Activated CD8-positive, alpha-beta T cell treated with anti-CD3 and anti-CD28 coated beads, Interleukin-2, amount 10 ng/mL, durations not matched to agents 7 days and 5 days (primary cell): ENCODE data around the gene RPL19. TPM values are rescaled to one million over a fixed set of nuclear protein-coding genes. Genes with fewer than 3 reads are reported as not detected.

Experiments used
- ATAC-seq: fragments of 150-1000 bp; cut with Tn5 transposase; one replicate; pipeline ENCODE4 v1.10.0; 2021; ENCODE audit warnings: moderate library complexity
- CTCF ChIA-PET: fragments of 350-600 bp; sonication (Branson Sonifier 250); formaldehyde crosslinking; loops from one replicate; lab custom pipeline; 2021; ENCODE audit warnings: antibody characterized with exemption; lab: Charles Lee
- POLR2A ChIA-PET: fragments of 350-600 bp; sonication (Branson Sonifier 250); formaldehyde crosslinking; loops from one replicate; lab custom pipeline; 2021; ENCODE audit warnings: antibody characterized with exemption; lab: Charles Lee
- DNase-seq: peaks from one replicate; pipeline ENCODE4 v3.0.0-alpha.2; 2020
- H3K27ac Mint-ChIP-seq: one replicate; pipeline ENCODE4 v1.8.0; 2021; ENCODE audit warnings: mild to moderate bottlenecking, mixed read lengths
- H3K27me3 Mint-ChIP-seq: one replicate; pipeline ENCODE4 v1.8.0; 2021; ENCODE audit warnings: low read depth, mixed read lengths
- H3K36me3 Mint-ChIP-seq: one replicate; pipeline ENCODE4 v1.8.0; 2021; ENCODE audit warnings: low read depth, mixed read lengths
- H3K4me1 Mint-ChIP-seq: one replicate; pipeline ENCODE4 v1.8.0; 2021; ENCODE audit warnings: low read depth, mixed read lengths
- H3K4me3 Mint-ChIP-seq: one replicate; pipeline ENCODE4 v1.8.0; 2021; ENCODE audit warnings: mild to moderate bottlenecking, mixed read lengths
- H3K9me3 Mint-ChIP-seq: one replicate; pipeline ENCODE4 v1.8.0; 2022; ENCODE audit warnings: mixed read lengths; ENCODE audit not compliant: insufficient read depth
- total RNA-seq, 2 experiments: library from RNA; stranded (reverse); gene quantifications; one replicate each; pipeline ENCODE4 v1.2.3, GENCODE V29; 2021

The RPL19 gene
- total RNA-seq, result 1,000 to 10,000 TPM; 1,896 to 1,946 TPM

DNA sequence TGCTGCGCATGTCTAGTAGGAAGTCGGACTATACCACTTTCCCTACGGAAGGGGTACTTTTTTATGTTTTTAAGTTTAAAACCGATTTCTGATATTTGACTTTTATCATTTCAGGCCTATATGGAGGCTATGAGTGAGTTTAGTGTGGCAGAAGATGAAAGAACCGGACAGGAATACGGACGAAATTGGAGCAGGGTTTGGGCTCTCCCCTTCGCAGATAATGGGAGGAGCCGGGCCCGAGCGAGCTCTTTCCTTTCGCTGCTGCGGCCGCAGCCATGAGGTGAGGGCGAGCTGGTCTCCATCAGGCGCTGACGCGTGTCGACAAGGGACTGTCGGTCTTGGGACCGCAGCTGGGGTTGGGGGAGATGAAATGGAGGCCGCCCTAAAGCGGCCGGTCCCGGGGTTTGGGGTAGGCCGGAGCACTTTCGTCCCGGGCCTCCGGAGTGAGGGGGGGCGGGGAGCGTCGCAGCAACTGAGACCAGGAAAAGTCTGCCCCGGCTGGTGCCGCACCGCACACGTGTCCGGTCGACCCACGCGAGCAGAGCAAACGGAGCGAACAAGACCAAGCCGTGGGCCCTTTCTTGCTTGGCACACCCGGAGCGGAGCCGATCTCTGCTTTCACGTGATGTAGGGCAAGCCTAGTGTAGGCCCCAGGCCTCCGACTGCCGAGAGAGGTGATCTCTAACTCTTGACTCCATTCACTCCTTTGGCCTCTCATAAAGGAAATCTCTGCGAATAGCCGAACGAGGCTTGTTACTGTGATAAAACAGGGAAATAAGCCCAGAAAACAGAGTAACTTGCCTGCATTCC lies at the start of gene RPL19:
Gene RPL19, plus strand, starts transcription at position 214 of the 810 bp plus-strand sequence. Its CDS starts 62 bp downstream, at position 276.
- ChIA-PET CTCF (interaction anchor here (1.1 to 6.9 kb wide), 14 partner anchors 9 to 434 kb away, joined by 3 to 50 read pairs (median 9); no protein-coding TSS in a partner anchor), POLR2A (interaction anchor here (0.6 to 1.9 kb wide), 21 partner anchors 8 to 472 kb away, joined by 3 to 13 read pairs (median 4); partner anchors contain the start of genes CDK12, LASP1NB and RPL23)
- ATAC-seq (peak; percentile 73), DNase-seq (peak; percentile 86)
- Mint-ChIP-seq H3K27ac (peak within 1 kb of the TSS; percentile 97), H3K4me1 (peaks cover 58% of the 10 kb centered on the region), H3K27me3 (no peaks in the 10 kb centered on the region), H3K9me3 (no peaks in the 10 kb centered on the region), H3K36me3 (peaks cover 47% of the 10 kb centered on the region), H3K4me3 (peak within 1 kb of the TSS; percentile 99)

DNA sequence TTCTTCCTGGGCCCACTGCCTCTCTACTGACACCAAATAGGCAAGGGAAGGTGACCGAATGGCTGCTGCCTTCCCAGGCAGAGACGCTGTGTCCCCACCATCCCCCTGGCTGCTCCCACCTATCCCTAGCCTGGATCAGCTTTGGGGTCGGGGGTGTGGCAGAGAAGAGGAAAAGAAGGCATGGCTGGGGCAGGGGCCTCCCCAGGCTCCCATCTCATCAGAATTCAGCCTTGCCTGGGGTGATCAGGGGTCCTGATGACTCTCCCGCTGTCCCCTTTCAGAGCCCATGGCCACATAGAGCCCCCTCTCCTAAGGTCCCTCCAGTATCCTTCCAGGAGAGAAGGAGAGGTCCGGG lies 49.3 kb upstream of the RPL19 start:
- DNase-seq (no peak), ATAC-seq (no peak)
- peaks cover 35% of the 10 kb centered on the region for H3K4me1 Mint-ChIP-seq
- H3K4me3 Mint-ChIP-seq, result peak overlapping the region; percentile 52
- no peak overlapping the region for H3K27ac Mint-ChIP-seq
- no peaks in the 10 kb centered on the region for H3K9me3 Mint-ChIP-seq
- peaks cover 23% of the 10 kb centered on the region for H3K27me3 Mint-ChIP-seq
- H3K36me3 Mint-ChIP-seq, result peaks cover 8% of the 10 kb centered on the region
- ChIA-PET CTCF (interaction anchor here (1.0 to 8.7 kb wide), 8 partner anchors 16 to 174 kb away, joined by 3 to 289 read pairs (median 42); partner anchors contain the start of gene ARL5C), POLR2A (no interaction called here)

DNA sequence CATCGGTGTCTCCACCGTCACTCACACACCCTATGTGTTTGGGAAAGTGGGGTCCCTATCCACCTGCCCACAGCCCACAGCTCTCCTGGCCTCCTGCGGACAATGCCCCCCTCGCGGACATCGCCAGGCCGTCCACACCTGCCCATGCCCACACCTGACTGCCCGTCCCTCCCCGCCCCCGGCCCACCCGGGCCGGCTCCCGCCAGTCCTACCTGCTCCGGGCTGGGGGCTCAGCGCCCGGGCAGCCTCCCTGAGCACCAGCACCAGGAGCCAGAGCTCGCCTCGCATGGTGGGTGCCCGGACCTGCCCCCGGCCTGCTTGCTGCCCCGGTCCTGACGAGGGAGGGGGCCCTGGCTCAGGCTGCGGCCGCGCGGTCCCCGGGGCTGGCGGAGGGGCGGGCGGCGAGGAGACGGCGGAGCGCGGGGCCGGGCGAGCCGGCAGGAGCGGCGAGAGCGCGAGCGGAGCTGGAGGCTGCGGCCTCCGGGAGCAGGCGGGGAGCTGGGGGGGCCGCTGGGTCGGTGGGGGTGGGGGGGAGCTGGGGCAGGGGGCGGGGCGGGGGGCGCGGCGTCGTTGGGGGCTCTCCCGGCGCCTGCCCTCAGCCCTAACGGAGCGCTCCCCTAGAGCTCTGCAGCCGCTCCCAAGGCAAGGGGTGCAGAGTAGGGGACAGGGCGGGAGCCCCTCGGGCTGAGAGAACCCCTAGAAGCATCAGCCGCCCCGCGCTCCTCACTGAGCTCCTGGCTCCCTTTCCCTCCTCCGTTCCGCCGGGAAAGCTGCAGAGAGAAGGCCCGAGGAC lies 48.7 kb upstream of the RPL19 start, which contains the start of gene PLXDC1:
Gene PLXDC1, minus strand, starts transcription at position 488 of the 793 bp plus-strand sequence. Its CDS starts 200 bp downstream, at position 288.
- ChIA-PET POLR2A (interaction anchor here (1.1 kb wide), 1 partner anchor 168 kb away, joined by 5 read pairs; no protein-coding TSS in a partner anchor), CTCF (interaction anchor here (0.8 to 8.7 kb wide), 14 partner anchors 16 to 282 kb away, joined by 3 to 289 read pairs (median 10); partner anchors contain the start of genes ARL5C and LASP1)
- peak within 1 kb of the TSS; percentile 93 for H3K27ac Mint-ChIP-seq
- H3K9me3 Mint-ChIP-seq, result no peaks in the 10 kb centered on the region
- H3K36me3 Mint-ChIP-seq, result peaks cover 8% of the 10 kb centered on the region
- DNase-seq (no peak), ATAC-seq (no peak)
- H3K27me3 Mint-ChIP-seq, result peaks cover 23% of the 10 kb centered on the region
- peak within 1 kb of the TSS; percentile 98 for H3K4me3 Mint-ChIP-seq
- peaks cover 35% of the 10 kb centered on the region for H3K4me1 Mint-ChIP-seq

- peaks cover 8% of the 10 kb centered on the region for H3K36me3 Mint-ChIP-seq
- no peaks in the 10 kb centered on the region for H3K9me3 Mint-ChIP-seq
- peaks cover 23% of the 10 kb centered on the region for H3K27me3 Mint-ChIP-seq
- ChIA-PET POLR2A (interaction anchor here (0.7 to 2.5 kb wide), 12 partner anchors 9 to 298 kb away, joined by 3 to 18 read pairs (median 4); partner anchors contain the start of genes LASP1 and RPL23), CTCF (interaction anchor here (0.6 to 8.7 kb wide), 52 partner anchors 8 to 400 kb away, joined by 3 to 289 read pairs (median 6); partner anchors contain the start of genes ARL5C, FBXO47, LASP1 and LASP1NB)
- peak overlapping the region; percentile 93 for H3K27ac Mint-ChIP-seq
- H3K4me1 Mint-ChIP-seq, result peaks cover 35% of the 10 kb centered on the region
- peak; percentile 44 for DNase-seq
- H3K4me3 Mint-ChIP-seq, result peak overlapping the region; percentile 98
- no peak for ATAC-seq
These were observed 47.9 kb upstream of the RPL19 start for GRCh38 chr17:39151943-39152818.

- Mint-ChIP-seq H3K4me3 (peak overlapping the region; percentile 98), H3K27me3 (peaks cover 23% of the 10 kb centered on the region), H3K27ac (peak overlapping the region; percentile 93), H3K4me1 (peaks cover 35% of the 10 kb centered on the region), H3K9me3 (no peaks in the 10 kb centered on the region), H3K36me3 (peaks cover 8% of the 10 kb centered on the region)
- POLR2A ChIA-PET, result interaction anchor here (0.8 to 2.5 kb wide), 15 partner anchors 10 to 329 kb away, joined by 3 to 18 read pairs (median 4); partner anchors contain the start of genes CWC25, LASP1, RPL19 and RPL23
- DNase-seq (peak; percentile 93), ATAC-seq (peak; percentile 62)
- CTCF ChIA-PET, result interaction anchor here (0.6 to 8.7 kb wide), 56 partner anchors 8 to 401 kb away, joined by 3 to 289 read pairs (median 6); partner anchors contain the start of genes ARL5C, FBXO47, LASP1 and LASP1NB
These were observed 46.5 kb upstream of the RPL19 start for GRCh38 chr17:39153599-39154051.

DNA sequence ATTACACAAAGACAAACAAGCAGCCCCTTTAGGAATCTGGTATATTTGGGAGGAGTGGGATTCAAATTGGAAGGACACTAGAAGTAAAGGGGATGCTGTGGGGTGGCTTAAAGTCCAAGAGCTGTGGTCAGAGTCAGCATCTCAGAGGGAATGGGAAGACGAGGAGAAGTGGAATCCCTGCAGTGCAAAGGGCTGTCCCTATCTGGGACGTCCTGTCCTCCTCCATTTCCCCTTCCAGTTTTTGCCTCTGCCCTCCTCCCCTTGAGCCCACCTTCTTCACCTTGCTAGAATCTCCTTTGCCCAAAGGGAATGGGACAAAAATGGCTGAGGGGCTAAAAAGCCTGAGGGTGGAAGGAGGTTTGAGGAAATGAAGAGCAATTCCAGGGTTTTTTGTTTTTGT lies 44.4 kb upstream of the RPL19 start:
- Mint-ChIP-seq H3K36me3 (peaks cover 8% of the 10 kb centered on the region), H3K4me3 (no peak overlapping the region), H3K4me1 (peaks cover 29% of the 10 kb centered on the region), H3K27ac (no peak overlapping the region), H3K27me3 (peaks cover 6% of the 10 kb centered on the region), H3K9me3 (no peaks in the 10 kb centered on the region)
- DNase-seq, result no peak
- ChIA-PET CTCF (interaction anchor here (2.2 kb wide), 1 partner anchor 9 kb away, joined by 4 read pairs; no protein-coding TSS in a partner anchor), POLR2A (no interaction called here)
- ATAC-seq, result no peak

DNA sequence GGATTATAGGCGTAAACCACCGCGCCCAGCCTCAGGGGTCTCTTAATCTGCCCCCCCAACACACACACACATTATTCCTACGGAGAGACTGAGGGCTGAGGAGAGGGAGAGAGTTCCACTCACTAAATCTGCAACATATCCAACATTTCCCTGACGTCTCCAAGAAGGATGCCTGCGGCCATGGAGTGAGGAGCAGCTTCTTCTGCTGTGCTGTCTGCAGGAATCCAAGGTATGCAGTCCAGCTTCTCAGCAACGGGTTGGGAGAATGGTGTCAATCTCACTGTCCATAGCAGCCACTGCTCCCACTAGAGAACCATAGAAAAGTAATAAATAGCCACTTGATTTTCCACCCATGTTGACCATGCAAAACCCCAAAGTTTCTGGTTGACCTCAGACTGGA lies 43.6 kb upstream of the RPL19 start:
- Mint-ChIP-seq H3K27me3 (peaks cover 2% of the 10 kb centered on the region), H3K4me3 (no peak overlapping the region), H3K9me3 (no peaks in the 10 kb centered on the region), H3K27ac (no peak overlapping the region), H3K36me3 (peaks cover 8% of the 10 kb centered on the region), H3K4me1 (peaks cover 27% of the 10 kb centered on the region)
- DNase-seq (no peak), ATAC-seq (no peak)
- ChIA-PET CTCF (interaction anchor here (1.4 to 2.2 kb wide), 2 partner anchors 8 to 19 kb away, joined by 4 read pairs; no protein-coding TSS in a partner anchor), POLR2A (no interaction called here)

GRCh38 chr17:39158623-39159022 lies 41.5 kb upstream of the RPL19 start:
- Mint-ChIP-seq H3K36me3 (peaks cover 6% of the 10 kb centered on the region), H3K27ac (no peak overlapping the region)

GRCh38 chr17:39161962-39162361 lies 38.1 kb upstream of the RPL19 start:
- ChIA-PET POLR2A (no interaction called here), CTCF (interaction anchor here (1.1 to 9.0 kb wide), 4 partner anchors 9 to 179 kb away, joined by 3 to 188 read pairs (median 52); no protein-coding TSS in a partner anchor)
- H3K4me1 Mint-ChIP-seq, result peaks cover 20% of the 10 kb centered on the region
- no peak overlapping the region for H3K27ac Mint-ChIP-seq
- DNase-seq (no peak), ATAC-seq (no peak)
- no peak overlapping the region for H3K4me3 Mint-ChIP-seq
- H3K9me3 Mint-ChIP-seq, result no peaks in the 10 kb centered on the region
- H3K36me3 Mint-ChIP-seq, result no peaks in the 10 kb centered on the region
- peaks cover 10% of the 10 kb centered on the region for H3K27me3 Mint-ChIP-seq

More at GRCh38 chr17:39158623-39159022, 41.5 kb upstream of the RPL19 start:
- H3K9me3 Mint-ChIP-seq, result no peaks in the 10 kb centered on the region
- ChIA-PET POLR2A (no interaction called here), CTCF (interaction anchor here (0.6 to 1.3 kb wide), 5 partner anchors 14 to 175 kb away, joined by 3 to 7 read pairs (median 3); no protein-coding TSS in a partner anchor)
- no peak for DNase-seq
- no peaks in the 10 kb centered on the region for H3K27me3 Mint-ChIP-seq
- peaks cover 8% of the 10 kb centered on the region for H3K4me1 Mint-ChIP-seq
- no peak overlapping the region for H3K4me3 Mint-ChIP-seq
- no peak for ATAC-seq

DNA sequence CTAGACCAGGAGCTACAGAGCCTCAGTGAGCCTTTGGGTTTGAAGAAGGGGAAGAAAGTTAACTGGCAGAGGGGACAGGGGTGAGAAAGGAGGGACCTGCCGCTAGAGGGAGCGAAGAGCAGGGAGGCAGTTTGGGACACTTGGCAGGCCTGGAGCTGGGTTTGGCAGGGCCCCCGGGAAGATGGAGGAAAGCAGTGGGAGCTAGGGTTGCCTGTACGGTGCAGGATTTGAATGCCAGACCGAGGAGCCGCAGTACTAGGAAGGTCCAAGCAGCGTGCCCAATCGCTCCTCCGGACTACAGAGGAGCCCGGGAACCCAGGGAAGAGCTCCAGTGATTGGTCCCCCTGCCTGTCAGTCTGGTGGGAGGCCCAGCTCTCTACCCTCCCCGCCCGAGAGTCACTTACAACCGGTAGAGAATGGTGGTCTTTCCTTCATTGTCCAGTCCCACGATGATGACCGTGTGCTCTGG lies 35.4 kb upstream of the RPL19 start:
- H3K4me1 Mint-ChIP-seq, result peaks cover 40% of the 10 kb centered on the region
- DNase-seq, result peak; percentile 88
- peaks cover 4% of the 10 kb centered on the region for H3K9me3 Mint-ChIP-seq
- H3K36me3 Mint-ChIP-seq, result peaks cover 5% of the 10 kb centered on the region
- peak; percentile 96 for ATAC-seq
- CTCF ChIA-PET, result interaction anchor here (0.5 to 9.0 kb wide), 79 partner anchors 9 to 797 kb away, joined by 3 to 188 read pairs (median 4); partner anchors contain the start of genes FBXO47, LASP1NB, PLXDC1 and RPL19
- H3K4me3 Mint-ChIP-seq, result peak overlapping the region; percentile 83
- peak overlapping the region; percentile 60 for H3K27ac Mint-ChIP-seq
- H3K27me3 Mint-ChIP-seq, result peaks cover 17% of the 10 kb centered on the region
- POLR2A ChIA-PET, result interaction anchor here (1.2 to 1.4 kb wide), 2 partner anchors 9 to 11 kb away, joined by 6 to 7 read pairs; no protein-coding TSS in a partner anchor
